NCI-H146 treated with DMSO at 0.1 percent for 48 hours (cell line): ENCODE results near the gene ZNF532.

ENCODE experiments used
- DNase-seq: peaks from one replicate; lab custom pipeline; 2025; ENCODE audit not compliant: unreplicated experiment; lab: John Stamatoyannopoulos, UW

Gene ZNF532

GRCh38 chr18:58937071-58937886, 72.6 kb downstream of the ZNF532 start:
- no peak for DNase-seq

GRCh38 chr18:58937887-58938267, 73.2 kb downstream of the ZNF532 start:
- DNase-seq = no peak

- no peak for DNase-seq
Measured at GRCh38 chr18:58941426-58942099, 76.9 kb downstream of the ZNF532 start.

- no peak for DNase-seq
Measured at GRCh38 chr18:58943896-58944295, 79.2 kb downstream of the ZNF532 start.

GRCh38 chr18:58947136-58947732, 82.6 kb downstream of the ZNF532 start:
- no peak for DNase-seq

GRCh38 chr18:58949031-58949430, 84.4 kb downstream of the ZNF532 start:
- DNase-seq = no peak

GRCh38 chr18:58951986-58952702, 87.5 kb downstream of the ZNF532 start:
- DNase-seq = no peak

- peak; percentile 50 for DNase-seq
Measured at GRCh38 chr18:58952858-58953257, 88.2 kb downstream of the ZNF532 start.

- peak; percentile 39 for DNase-seq
Measured at GRCh38 chr18:58953627-58954026, 89.0 kb downstream of the ZNF532 start.

- DNase-seq = no peak
Measured at GRCh38 chr18:58955001-58955400, 90.3 kb downstream of the ZNF532 start.

- DNase-seq = no peak
Measured at GRCh38 chr18:58955738-58956137, 91.1 kb downstream of the ZNF532 start.

- DNase-seq = no peak
Measured at GRCh38 chr18:58958628-58959027, 94.0 kb downstream of the ZNF532 start.

GRCh38 chr18:58960508-58960907, 95.8 kb downstream of the ZNF532 start:
- no peak for DNase-seq

- DNase-seq = no peak
Measured at GRCh38 chr18:58960946-58961722, 96.5 kb downstream of the ZNF532 start.

- no peak for DNase-seq
Measured at GRCh38 chr18:58962336-58962735, 97.7 kb downstream of the ZNF532 start.

GRCh38 chr18:58965291-58966004, 100.8 kb downstream of the ZNF532 start:
- no peak for DNase-seq

GRCh38 chr18:58966005-58966677, 101.5 kb downstream of the ZNF532 start:
- no peak for DNase-seq

GRCh38 chr18:58966704-58967103, 102.0 kb downstream of the ZNF532 start:
- DNase-seq = no peak

- DNase-seq = no peak
Measured at GRCh38 chr18:58967751-58968254, 103.1 kb downstream of the ZNF532 start.
